GM12872 (cell line): Measurements from ENCODE around the gene AIPL1.

Source experiments
- CTCF ChIP-seq: IDR thresholded peaks from 3 replicates; pipeline ENCODE4 v1.5.1; 2011; ENCODE audit warnings: low read depth, mild to moderate bottlenecking, low read length, moderate library complexity; ENCODE audit not compliant: insufficient read depth

AIPL1 gene

GRCh38 chr17:6452471-6453266, 17.7 kb upstream of the AIPL1 start:
- no peak for TF ChIP-seq CTCF

- TF ChIP-seq CTCF = no peak
Measured at GRCh38 chr17:6450926-6451832, 16.3 kb upstream of the AIPL1 start.

- TF ChIP-seq CTCF = no peak
Measured at GRCh38 chr17:6449307-6449706, 14.4 kb upstream of the AIPL1 start.

GRCh38 chr17:6448473-6448872, 13.6 kb upstream of the AIPL1 start:
- no peak for TF ChIP-seq CTCF

- no peak for TF ChIP-seq CTCF
Measured at GRCh38 chr17:6446516-6447100, 11.7 kb upstream of the AIPL1 start.

GRCh38 chr17:6444571-6445335, 9.8 kb upstream of the AIPL1 start:
- TF ChIP-seq CTCF = no peak
